HG03139 (cell line): Measurements from ENCODE around the gene NUP214.
"Not testable (repeated sequence)": the region's sequence is repeated elsewhere in the genome, so short reads cannot be mapped to it uniquely, and the experiment has no call there.

ENCODE experiments used
- ATAC-seq: cut with Tn5 transposase; IDR thresholded peaks from one replicate; pipeline ENCODE4 v1.9.1; 2021; ENCODE audit not compliant: unreplicated experiment

The NUP214 gene

DNA sequence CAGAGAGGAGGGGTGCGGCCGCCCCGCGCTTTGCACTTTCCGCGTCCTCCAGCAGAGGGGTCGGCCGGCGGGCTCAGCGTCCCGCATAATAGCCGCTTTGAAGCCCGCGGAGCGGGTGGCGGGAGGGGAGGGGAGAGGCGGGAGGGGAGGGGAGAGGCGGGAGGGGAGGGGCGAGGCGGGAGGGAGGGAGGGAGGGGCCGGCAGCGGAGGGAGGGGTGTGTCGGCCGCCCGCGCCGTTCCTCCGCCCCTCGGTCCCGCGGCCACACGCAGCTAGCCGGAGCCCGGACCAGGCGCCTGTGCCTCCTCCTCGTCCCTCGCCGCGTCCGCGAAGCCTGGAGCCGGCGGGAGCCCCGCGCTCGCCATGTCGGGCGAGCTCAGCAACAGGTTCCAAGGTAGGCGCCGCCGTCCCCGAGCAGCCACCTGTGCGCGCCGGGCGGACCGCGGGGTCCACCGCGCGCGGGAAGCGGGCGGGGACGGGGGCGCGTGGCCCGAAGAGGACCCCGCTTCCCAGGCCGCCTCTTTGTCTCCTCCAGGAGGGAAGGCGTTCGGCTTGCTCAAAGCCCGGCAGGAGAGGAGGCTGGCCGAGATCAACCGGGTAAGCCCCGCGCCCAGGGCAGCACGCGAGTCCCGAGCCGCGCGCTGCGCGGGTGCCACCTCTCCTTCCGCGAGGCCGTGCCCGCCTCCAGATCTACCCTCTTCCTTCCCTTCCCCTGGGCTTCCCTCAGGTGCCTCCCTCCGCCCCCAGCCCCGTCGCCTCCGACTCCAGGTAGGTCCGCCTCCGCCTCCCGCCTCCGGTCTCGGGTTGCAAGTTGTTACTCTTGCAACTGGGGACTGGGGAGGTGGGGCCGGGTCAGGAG lies 28.9 kb upstream of the NUP214 start, which contains the start of gene AIF1L:
Gene AIF1L, plus strand, starts transcription at position 263 of the 857 bp plus-strand sequence. Its CDS starts 99 bp downstream, at position 362.
- no peak for ATAC-seq

DNA sequence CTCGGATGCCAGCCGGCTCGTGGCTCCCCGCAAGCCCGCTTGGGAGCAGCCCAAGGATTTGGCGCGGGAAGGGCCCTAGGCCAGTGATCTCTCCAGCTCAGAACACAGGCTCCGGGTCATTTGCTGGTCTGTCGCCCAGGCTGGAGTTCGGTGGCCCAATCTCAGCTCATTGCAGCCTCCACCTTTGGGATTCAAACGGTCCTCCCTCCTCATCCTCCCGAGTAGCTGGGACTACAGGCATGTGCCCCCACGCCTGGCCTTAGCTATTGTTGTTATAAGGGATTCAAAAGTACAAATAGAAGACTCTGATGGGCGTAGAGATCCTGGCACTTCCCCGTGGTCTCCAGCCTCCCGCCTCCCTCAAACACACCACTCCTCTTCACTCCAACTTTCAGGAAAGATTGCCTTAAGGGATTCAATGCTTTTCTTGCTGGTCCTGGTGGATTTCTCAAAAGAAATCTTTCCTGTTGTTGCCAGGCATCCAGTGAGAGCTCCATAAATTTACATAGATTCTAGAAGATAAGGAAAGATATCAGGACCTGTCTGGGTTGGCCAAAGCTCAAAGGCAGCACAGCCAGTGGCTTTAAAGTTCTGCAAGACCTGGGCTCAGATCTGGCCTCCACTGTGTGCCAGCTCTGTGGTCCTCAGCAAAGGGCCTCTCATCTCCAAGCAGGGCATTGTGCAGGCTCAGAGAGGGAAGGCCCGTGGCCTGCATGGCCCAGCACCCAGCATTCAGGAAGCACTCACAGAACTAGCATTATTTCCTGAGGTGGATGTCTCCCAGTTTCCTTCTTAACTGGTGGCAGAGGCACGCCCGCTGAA lies 28.0 kb upstream of the NUP214 start:
- ATAC-seq: no peak

DNA sequence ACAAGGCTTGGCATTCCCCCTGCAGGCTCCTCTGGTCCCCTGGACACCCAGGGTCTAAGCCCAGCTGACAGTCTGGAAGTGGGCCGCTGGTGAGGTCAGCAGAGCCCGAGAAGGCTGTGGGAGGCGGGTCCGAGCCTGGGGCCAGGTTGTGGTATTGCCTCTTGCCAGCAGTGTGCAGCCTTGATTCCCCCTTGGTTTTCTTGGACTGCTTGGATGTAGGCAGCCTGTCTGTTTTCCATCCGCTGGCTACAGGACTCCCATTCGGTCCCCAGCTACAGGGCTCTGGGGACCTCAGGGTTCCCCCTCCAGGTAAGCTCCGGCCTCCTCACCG lies 27.5 kb upstream of the NUP214 start:
- no peak for ATAC-seq

DNA sequence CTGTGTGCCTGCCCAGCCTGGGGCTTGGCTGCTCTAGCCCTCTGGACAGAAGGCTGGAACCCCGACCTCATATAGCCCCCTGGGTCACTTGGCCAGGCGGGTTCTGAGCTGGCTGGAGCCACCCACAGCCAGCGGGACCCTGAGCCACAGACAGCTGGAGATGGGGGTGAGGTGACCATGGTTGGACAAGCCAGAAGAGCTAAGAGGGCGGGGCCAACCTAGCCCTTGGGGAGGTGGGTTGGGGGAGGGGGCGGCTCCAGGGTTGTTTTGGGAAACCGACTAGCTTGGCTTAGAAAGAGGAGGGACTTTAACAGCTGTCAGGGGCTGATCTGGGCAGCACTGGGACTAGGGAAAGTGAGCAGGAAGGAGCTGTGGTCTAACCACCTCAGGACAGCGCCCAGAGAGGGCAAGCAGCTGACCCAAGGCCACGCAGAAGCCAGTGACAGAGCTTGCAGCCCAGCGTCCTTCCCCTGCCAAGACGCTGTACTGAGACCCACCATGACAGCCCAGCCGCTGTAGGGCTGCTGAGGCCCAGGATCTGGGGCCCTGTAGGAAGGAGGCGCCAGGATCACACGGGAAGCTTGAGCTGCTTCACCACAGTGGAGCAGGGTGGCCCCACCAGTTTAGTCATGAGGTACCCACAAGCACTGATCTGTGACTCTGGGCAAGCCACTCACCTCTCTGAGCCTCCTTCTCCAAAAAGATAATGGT lies 26.8 kb upstream of the NUP214 start:
- ATAC-seq: no peak

DNA sequence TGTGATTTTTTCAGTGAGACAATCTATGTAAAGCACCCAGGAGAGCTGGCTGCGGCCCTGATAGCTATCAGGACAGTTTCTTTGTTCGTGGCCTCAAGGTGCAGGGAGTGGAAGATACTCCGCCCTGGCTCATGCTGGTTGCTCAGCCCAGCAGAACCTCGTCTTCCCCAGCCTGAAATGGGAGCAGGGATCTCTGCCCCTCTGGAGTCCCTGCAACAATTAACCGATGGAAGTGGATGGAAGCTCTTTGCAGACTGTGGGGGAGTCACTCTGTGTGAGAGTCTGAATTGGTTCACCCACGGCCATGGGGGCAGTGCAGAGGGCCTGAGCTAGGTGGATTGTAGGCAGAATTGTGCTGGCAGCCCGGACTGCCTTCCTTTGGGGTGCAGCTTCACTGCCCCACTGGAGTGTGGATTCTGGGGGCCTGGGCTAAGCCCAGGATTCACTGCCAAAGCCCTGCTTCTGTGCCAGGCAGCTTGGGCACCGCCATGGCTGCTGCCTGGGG lies 26.2 kb upstream of the NUP214 start:
- no peak for ATAC-seq

DNA sequence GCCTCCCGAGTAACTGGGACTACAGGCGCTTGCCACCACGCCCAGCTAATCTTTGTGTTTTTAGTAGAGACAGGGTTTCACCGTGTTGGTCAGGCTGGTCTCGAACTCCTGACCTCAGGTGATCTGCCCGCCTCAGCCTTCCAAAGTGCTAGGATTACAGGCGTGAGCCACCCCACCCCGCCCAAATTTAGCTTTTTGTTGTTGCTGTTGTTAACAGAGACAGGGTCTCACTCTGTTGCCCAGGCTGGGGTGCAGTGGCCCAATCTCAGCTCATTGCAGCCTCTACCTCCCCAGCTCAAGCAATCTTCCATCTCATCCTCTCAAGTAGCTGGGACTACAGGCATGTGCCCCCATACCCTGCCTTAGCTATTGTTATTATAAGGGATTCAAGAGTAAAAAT lies 25.5 kb upstream of the NUP214 start:
- ATAC-seq: not testable (repeated sequence)

DNA sequence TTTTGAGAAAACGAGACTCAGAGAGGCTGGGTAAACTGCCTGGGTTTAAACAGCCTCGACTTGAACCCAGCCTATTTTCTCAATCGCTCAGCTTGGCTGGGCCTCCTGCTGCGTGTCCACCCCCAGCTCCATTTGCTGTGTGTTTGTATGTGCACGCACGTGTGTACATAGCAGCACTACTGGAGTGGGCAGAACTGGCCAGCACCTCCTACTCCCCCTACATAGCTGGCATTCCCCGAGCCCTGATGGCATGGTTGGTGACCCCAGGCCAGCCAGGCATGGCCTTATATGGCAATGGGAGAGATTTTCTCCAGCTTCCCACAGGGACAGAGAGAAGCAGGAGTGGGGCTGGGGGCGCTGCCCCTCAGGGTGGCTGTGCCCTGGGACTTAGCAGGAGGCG lies 24.9 kb upstream of the NUP214 start:
- no peak for ATAC-seq

DNA sequence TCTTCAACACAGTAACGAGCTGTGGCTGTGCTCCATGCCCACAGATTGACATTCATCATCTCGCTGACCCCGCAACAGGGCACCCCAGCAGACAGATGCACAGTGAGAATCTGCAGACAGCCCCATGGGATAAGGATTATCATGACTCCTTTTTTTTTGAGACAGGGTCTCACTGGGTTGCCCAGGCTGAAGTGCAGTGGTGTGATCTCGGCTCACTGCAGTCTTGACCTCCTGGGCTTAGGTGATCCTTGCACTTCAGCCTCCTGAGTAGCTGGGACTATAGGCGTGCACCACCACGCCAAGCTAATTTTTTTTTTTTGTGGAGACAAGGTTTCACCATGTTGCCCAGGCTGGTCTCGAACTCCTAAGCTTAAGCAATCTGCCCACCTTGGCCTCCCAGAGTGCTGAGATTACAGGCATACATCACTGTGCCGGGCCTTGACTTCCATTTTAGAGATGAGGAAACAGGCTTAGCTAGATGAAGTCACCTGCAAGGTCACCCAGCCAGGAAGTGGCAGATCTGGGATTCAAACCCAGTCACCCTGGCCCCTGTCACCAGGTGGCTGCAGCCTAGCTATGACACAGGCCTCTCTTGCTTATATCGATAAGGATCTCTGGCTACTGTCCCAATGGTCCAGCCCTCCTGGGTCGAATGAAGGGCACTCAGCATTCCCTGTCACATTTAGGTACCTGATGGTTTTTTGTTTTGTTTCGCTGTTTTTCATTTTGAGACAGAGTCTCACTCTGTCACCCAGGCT lies 24.0 kb upstream of the NUP214 start:
- no peak for ATAC-seq

DNA sequence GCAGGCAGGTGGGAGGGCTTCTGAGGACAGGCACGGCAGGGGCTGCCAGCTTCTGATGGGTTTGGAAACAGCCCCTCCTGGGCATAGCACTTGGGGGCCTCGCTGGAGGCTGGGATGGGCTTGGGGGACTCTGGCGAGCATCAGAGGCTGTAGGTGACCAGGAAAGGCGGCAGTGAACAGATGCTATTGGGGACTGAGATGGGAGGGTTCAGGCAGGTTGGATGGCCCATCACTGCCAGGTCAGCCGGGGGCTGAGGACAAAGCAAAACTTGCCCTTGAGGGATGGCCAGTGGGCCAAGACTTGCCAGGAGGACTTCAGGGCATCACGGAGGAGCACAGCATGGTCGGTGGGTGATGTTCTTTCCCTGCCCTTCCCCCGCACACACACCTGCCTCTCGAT lies 22.4 kb upstream of the NUP214 start:
- no peak for ATAC-seq

DNA sequence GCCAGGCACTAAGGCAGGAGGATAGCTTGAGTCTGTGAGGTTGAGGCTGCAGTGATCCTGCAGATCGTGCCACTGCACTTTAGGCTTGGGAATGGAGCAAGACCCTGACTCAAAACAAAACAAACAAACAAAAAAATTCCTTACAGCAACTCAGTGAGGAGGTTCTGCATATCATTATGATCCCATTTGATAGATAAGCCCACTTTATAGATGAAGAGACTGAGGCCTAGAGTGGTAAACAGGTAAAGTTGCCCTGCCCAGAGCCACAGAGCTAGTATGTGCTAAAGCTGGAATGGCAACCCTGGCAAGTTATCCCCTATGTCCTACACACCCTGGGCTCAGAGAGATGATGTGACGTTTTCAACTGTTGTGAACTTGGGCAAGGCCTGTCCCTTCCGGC lies 21.9 kb upstream of the NUP214 start:
- ATAC-seq: no peak

DNA sequence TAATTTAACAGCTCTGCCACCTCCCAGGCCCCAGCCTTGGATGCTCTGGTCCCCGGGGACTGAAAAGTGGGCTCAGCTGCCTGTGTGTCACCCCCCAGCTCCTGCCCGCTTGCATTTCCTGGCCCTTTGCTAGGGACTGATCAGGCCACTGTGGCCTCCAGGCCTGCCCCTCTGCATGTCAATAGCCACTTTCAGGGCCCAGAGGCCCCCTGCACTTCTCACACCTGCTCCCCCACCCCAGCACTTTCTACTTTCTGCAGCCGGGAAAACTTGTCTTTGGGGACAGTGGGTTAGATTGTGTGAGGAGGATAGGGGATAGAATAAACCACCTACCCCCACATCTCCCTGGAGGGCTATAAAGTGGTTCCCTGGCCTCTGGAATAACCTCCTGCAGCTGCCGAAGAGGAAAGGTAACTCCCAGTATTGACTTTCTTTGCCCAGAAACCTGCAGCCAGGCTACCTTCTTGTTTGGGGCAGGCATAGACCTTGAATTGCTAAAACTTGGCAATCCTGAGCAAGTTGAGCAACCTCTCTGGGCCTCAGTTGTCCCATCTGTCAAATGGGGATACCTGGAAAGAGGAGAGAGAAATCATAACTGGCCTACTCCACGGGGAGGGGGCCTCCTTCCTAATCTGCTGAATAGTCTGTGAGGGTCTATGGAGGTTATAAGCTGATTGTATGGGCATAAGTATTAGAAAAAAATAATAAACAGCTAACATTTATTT lies 21.2 kb upstream of the NUP214 start:
- ATAC-seq: no peak

DNA sequence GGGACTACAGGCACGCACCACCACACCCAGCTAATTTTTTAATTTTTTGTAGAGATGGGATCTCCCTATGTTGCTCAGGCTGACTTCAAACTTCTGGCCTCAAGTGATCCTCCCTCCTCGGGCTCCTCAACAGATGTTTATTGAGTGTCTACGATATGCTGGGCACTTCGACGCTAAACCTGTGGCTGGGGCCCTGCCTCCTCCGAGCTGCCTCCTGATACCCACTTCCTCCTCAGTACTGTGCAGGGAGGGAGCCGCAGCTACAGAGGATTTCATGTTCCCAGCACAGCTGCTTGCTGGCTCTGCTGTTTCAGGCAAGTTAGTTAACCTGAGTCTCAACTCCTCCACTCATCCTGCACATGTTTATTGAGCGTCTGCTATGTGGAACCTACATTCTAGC lies 19.4 kb upstream of the NUP214 start:
- ATAC-seq: no peak

DNA sequence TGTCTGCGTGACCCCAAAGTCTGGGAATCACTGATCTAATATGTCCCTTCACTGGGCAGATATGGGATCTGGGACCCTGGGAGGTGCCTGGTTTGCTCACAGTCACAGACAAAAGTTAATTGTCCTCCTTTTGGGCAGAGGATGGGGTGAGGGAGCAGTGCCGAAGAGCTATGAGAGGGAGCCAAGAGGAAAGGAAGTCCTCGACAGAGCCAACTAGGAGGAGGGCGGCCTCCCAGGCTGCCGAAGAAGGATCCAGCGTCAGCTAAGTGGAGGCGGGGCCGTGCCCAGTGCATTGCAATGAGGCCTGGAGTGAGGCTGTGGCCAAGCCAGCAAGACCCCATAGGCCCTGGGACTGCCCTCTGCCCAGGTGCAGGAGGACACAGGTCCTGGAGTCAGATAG lies 17.6 kb upstream of the NUP214 start:
- ATAC-seq: no peak

DNA sequence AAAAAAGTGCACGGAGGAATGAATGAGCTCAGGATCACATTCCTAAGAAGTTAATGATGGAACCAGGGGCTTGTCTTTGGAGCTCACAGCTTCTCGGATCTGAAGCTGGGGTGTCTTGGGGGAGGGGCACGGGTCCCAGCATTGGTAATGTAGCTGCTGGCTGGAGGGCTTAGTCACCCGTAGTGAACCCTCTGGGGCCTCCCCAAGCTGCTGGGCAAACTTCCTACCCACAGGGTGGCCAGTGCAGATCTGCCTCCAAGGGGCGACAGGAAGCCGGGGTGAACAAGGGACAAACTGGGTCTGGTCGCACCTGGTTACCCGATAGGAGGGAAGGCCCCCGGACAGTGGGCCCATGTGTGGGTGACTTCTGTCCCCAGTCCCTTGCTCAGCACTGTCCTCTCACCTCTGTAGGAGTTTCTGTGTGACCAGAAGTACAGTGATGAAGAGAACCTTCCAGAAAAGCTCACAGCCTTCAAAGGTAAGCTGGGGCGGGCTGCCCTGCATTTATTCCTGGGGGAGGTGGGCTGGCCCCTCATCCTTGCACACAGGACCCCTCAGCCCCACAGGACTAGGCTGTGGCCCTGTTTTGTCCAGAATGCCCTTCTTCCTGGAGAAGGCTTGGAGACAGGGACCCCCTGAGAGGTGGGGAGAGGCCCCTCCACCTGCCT lies 14.1 kb upstream of the NUP214 start:
- ATAC-seq: no peak

DNA sequence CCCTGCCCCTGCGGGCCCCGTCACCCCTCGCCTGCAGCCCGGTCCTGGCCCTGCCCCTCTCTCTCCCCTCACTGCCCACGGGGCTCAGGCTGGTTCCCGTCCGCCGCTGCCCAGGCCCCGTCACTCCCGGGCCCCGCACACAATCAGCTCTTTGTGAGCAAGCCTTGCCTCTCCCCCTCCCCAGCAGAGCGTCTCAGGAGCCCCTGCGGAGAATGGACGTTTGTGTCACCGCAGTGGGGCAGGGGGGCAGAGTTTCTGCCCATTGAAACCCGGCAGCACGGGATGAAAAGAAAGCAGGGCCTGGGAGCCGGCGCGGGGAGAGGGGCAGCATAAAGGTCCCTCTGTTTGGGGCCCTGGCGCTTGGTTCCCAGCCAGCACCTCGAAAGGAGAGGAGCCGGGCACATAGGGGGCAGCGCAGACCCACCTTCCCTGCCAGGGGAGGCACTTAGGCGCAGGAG lies 13.5 kb upstream of the NUP214 start:
- ATAC-seq: no peak

DNA sequence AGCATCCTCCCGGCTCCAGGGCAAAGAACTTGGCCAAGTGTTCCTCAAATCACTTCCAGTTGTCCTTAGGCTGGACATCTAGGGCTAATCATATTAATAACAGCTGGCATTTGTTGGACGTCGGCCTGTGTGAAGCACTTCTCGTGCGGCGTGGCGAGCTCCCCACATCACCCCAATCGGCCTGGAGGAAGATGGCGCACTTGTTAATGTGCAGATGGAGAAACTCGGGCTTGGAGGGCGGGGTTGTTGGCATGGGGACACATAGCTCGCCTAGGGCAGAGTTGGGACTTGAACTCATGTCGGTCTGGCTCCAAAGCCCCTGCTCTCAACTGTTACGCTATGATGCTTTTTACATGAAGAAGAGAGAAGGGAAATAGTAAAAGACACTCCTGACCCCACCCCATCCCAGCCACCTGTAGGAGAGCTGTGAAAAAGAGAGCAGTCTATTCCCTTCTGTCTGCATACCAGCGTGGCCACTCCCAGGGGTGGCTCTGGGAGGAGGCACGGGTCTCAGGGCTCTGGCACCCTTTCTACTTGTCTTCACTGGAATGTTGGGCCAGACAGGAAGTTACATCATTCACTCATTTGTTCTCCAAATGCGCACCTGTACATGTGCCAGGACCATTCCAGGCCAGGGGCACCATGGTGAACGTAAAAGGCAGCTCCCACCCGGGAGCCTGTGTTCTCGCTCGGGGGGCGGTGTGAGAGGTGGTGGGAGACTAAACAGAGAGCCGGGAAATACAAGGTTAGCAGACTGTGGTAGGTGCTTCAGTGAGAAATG lies 12.8 kb upstream of the NUP214 start:
- ATAC-seq: no peak

DNA sequence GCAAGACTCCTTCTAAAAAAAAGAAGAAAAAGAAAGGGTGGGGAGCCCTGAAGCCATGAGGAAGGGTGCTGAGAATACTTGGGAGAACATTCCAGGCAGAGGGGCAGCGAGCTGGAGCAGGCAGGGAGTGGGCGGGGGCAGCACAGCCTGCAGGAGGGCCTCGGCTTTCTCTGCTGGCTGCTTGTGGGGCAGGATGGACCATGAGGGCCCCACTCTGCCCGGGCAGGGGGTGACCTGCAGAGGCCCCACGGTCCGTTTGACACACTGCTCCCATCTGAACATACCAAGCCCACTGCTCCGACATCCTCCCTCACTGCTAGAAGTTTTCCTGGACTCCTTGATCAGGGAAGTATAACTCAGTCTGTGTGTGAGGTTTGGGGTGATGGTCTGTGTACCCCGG lies 11.7 kb upstream of the NUP214 start:
- no peak for ATAC-seq

DNA sequence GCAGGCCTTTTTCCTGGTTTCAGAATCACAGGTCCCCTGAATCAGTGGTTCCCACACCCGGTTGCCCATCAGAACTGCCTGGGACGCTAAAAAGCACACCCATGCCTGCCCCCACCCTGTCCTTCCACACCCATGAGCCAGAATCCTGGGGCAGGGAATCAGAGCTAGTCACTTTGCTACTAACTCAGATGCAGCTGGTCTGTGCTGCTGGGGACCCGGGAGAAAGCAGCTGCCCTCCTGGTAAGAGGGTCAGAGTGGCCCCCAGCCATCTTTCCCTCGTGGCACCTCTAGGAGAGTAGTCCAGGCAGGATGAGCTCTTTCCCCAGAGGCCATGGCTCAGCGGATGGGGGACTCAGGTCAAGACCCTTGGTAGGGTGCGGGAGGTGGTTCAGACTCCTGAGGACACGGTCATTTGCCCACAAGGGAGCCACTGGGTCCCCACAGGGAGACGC lies 11.3 kb upstream of the NUP214 start:
- ATAC-seq: no peak

DNA sequence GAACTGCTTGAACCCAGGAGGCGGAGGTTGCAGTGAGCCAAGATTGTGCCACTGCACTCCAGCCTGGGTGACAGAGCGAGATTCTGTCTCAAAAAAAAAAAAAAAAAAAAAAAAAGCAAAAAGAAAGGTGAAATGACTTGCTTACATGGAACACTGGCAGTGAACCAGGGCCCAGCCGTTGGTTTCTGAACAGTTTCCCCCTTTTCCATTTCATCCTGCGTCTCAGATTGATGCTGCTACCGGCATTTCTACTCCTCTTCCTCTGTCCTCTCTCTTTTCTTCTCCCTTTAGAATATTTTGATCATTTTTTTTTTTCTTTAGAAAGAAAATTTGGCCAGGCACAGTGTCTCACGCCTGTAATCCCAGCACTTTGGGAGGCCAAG lies 10.0 kb upstream of the NUP214 start:
- ATAC-seq: not testable (repeated sequence)
